Thoracic aorta (tissue), 2 donors: ENCODE data around the gene ZSCAN12. TPM values are rescaled to one million over a fixed set of nuclear protein-coding genes. Genes with fewer than 3 reads are reported as not detected.
A peak's percentile ranks its signal among the peaks of the same experiment; 100 is the strongest.

Source experiments
- ATAC-seq: fragments of 150-250 bp; one replicate; pipeline ENCODE4 v1.8.0; 2017; ENCODE audit warnings: low read depth; ENCODE audit not compliant: insufficient number of reproducible peaks, low FRiP score
- DNase-seq: peaks from one replicate; pipeline ENCODE4 v3.0.0-alpha.2; 2020; ENCODE audit warnings: low spot score
- H3K27ac ChIP-seq, 2 donors: fragments of 200-600 bp; sonication (generic); 1 replicate in 1 of 2; 2 replicates in 1 of 2; pipeline ENCODE4 v1.5.1; 2016; ENCODE audit warnings: mild to moderate bottlenecking in 2 of 2, moderate library complexity in 2 of 2
- H3K27me3 ChIP-seq: fragments of 200-600 bp; sonication (generic); replicated peaks from 2 replicates; pipeline ENCODE4 v1.6.0; 2016; ENCODE audit warnings: mild to moderate bottlenecking; ENCODE audit not compliant: insufficient read depth
- H3K36me3 ChIP-seq: fragments of 200-600 bp; sonication (generic); one replicate; pipeline ENCODE4 v1.5.1; 2016
- H3K4me1 ChIP-seq, 2 donors: fragments of 200-600 bp; sonication (generic); 1 replicate in 1 of 2; 2 replicates in 1 of 2; pipeline versions ENCODE4 v1.5.1 to v1.6.0; 2016; ENCODE audit warnings: low read depth in 2 of 2, mild to moderate bottlenecking in 1 of 2; ENCODE audit not compliant: control insufficient read depth in 1 of 2
- H3K4me3 ChIP-seq: fragments of 200-600 bp; sonication (generic); 2 replicates; pipeline ENCODE4 v1.5.1; 2016; ENCODE audit warnings: mild to moderate bottlenecking
- H3K9me3 ChIP-seq: fragments of 200-600 bp; sonication (generic); 2 replicates; pipeline ENCODE4 v1.5.1; 2016
- total RNA-seq, 2 donors: library from RNA; depleted of rRNA; stranded (reverse); fragments of >200 nt; gene quantifications; one replicate each; pipeline versions ENCODE4 v1.1.0 to v1.2.3, GENCODE V29; 2016
- TF ChIP-seq, protein P1 (sequence below): fragments of 200-600 bp; sonication (generic); IDR thresholded peaks from one replicate; pipeline ENCODE4 v1.5.1; 2019; ENCODE audit warnings: antibody characterized with exemption

The ZSCAN12 gene
- total RNA-seq, 2 donors from 2014 or later, result 1.6 to 4.3 TPM

DNA sequence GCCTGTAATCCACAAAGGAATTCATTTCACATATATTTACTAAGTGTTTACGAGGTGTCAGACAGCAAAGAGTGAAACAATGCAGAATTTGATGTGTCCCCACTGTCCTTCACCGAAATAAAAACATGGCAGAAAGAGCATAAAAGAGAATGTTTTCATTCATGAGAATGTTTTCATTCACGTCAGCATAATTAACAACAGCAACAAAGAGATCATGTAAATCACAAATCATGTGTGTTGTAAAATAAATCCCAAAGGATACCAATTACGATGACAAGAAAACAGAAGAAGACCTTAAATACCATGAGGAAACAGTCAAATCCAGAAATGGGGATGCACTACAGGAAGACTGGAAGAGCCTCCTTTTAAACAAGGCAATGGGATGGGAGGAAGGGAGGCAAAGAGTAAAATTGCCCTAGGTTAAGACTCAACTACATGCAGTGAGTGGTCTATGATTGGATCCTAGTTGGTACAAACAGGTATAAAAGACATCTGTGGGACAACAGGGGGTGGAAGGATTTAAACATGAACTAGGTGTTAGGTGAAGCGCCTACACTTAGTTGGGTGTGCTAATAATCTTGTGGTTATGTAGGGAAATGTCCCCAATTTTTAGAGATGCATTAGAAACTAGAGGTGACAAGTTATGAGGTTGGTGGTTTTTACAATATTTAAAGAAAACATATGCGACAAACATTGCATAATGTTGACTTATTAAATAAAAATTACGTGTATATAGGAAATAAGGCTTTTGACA, 65.1 kb downstream of the ZSCAN12 start:
- ATAC-seq, result no peak
- Histone ChIP-seq H3K36me3 (no peaks in the 10 kb centered on the region), H3K4me1 (peaks cover 8 to 12% of the 10 kb centered on the region in 2 donors), H3K27me3 (no peaks in the 10 kb centered on the region), H3K27ac (peak overlapping the region; percentile 92 to 94), H3K4me3 (peak overlapping the region; percentile 80), H3K9me3 (no peaks in the 10 kb centered on the region)
- DNase-seq, result no peak
- TF ChIP-seq, protein P1, sequence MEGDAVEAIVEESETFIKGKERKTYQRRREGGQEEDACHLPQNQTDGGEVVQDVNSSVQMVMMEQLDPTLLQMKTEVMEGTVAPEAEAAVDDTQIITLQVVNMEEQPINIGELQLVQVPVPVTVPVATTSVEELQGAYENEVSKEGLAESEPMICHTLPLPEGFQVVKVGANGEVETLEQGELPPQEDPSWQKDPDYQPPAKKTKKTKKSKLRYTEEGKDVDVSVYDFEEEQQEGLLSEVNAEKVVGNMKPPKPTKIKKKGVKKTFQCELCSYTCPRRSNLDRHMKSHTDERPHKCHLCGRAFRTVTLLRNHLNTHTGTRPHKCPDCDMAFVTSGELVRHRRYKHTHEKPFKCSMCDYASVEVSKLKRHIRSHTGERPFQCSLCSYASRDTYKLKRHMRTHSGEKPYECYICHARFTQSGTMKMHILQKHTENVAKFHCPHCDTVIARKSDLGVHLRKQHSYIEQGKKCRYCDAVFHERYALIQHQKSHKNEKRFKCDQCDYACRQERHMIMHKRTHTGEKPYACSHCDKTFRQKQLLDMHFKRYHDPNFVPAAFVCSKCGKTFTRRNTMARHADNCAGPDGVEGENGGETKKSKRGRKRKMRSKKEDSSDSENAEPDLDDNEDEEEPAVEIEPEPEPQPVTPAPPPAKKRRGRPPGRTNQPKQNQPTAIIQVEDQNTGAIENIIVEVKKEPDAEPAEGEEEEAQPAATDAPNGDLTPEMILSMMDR, result no peak

DNA sequence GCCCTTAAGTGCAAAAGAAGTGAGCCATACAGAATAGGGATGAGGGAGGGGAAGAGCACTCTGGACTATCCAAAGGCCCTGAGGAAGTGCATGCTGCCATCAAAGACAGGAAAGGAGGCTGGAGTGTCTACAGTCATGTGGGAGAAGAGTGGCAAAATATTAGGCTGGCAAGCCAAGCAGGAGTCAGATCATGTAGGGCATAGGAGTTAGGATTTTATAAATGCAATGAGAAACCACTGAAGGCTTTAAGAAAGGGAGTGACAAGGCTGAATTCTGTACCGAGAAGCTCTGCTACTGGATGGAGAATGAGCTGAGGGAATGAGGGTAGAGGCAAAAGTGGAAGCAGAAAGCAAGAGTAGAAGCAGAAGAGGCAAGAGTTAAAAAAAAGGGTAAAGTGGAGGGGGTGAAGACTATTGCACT, 65.9 kb downstream of the ZSCAN12 start:
- Histone ChIP-seq H3K36me3 (peaks cover 7% of the 10 kb centered on the region), H3K4me1 (peaks cover 8 to 12% of the 10 kb centered on the region in 2 donors), H3K27ac (peak overlapping the region; percentile 12 to 92), H3K27me3 (no peaks in the 10 kb centered on the region), H3K4me3 (no peak overlapping the region), H3K9me3 (peaks cover 2% of the 10 kb centered on the region)
- ATAC-seq (no peak), DNase-seq (no peak)
- TF ChIP-seq, protein P1, result no peak

GRCh38 chr6:28333047-28333446, 66.5 kb downstream of the ZSCAN12 start:
- ATAC-seq, result no peak

GRCh38 chr6:28330041-28330440, 69.5 kb downstream of the ZSCAN12 start:
- no peak for DNase-seq

More at GRCh38 chr6:28333047-28333446, 66.5 kb downstream of the ZSCAN12 start:
- H3K27me3 ChIP-seq, result no peaks in the 10 kb centered on the region
- H3K9me3 ChIP-seq, result peaks cover 2% of the 10 kb centered on the region
- no peak for DNase-seq
- peaks cover 8 to 12% of the 10 kb centered on the region in 2 donors for H3K4me1 ChIP-seq
- TF ChIP-seq, protein P1, result no peak
- no peak overlapping the region for H3K27ac ChIP-seq
- peaks cover 7% of the 10 kb centered on the region for H3K36me3 ChIP-seq
- H3K4me3 ChIP-seq, result no peak overlapping the region

More at GRCh38 chr6:28330041-28330440, 69.5 kb downstream of the ZSCAN12 start:
- no peak for ATAC-seq
- H3K36me3 ChIP-seq, result peaks cover 29% of the 10 kb centered on the region
- H3K4me3 ChIP-seq, result no peak overlapping the region
- peaks cover 20% of the 10 kb centered on the region for H3K9me3 ChIP-seq
- peaks cover 3% of the 10 kb centered on the region in 2 donors for H3K4me1 ChIP-seq
- no peak overlapping the region for H3K27ac ChIP-seq
- no peaks in the 10 kb centered on the region for H3K27me3 ChIP-seq
- TF ChIP-seq, protein P1, result no peak

Other genes starting within 250 kb of the ZSCAN12 start
- 10 to 100 TPM; 11.6 to 29.0 TPM for gene ZSCAN9, start 174.5 kb downstream of the ZSCAN12 start, total RNA-seq
- 1 to 10 TPM; 2.3 to 2.4 TPM for gene ZKSCAN4, start 147.5 kb downstream of the ZSCAN12 start, total RNA-seq
- 1 to 10 TPM in 1 of 2 donors, under 1 TPM in 1; 0.49 to 1.1 TPM for gene NKAPL, start 140.4 kb downstream of the ZSCAN12 start, total RNA-seq
- 10 to 100 TPM; 25.7 to 45.0 TPM for gene ZSCAN26, start 132.6 kb downstream of the ZSCAN12 start, total RNA-seq
- gene PGBD1, start 118.2 kb downstream of the ZSCAN12 start, total RNA-seq, result 1 to 10 TPM; 7.3 to 8.3 TPM
- 10 to 100 TPM in 1 of 2 donors, 1 to 10 TPM in 1; 4.2 to 15.4 TPM for gene ZSCAN31, start 63.6 kb downstream of the ZSCAN12 start, total RNA-seq
- gene ZKSCAN3, start 49.8 kb downstream of the ZSCAN12 start, total RNA-seq, result 1 to 10 TPM; 3.4 to 4.5 TPM
- 1 to 10 TPM; 1.6 to 1.9 TPM for gene ZSCAN23, start 43.7 kb upstream of the ZSCAN12 start, total RNA-seq
- gene GPX6, start 116.0 kb upstream of the ZSCAN12 start, total RNA-seq, result not detected
- gene GPX5, start 126.1 kb upstream of the ZSCAN12 start, total RNA-seq, result not detected